SU-DHL-6 (cell line): ENCODE results near the gene KRTAP12-3.

Source experiments
- EZH2phosphoT487 ChIP-seq: fragments of 200-600 bp; sonication (generic), shearing (Covaris generic); conservative IDR thresholded peaks from 2 replicates; pipeline ENCODE4 v1.6.1; 2018; ENCODE audit warnings: mild to moderate bottlenecking, antibody characterized with exemption, low read length, moderate library complexity, mixed read lengths
- TF ChIP-seq, protein P1 (sequence below): fragments of 200-600 bp; sonication (generic); IDR thresholded peaks from one replicate; pipeline ENCODE4 v1.5.1; 2017; ENCODE audit warnings: antibody characterized with exemption, mild to moderate bottlenecking, low read length, moderate library complexity; ENCODE audit not compliant: insufficient read depth, poor library complexity, severe bottlenecking

GRCh38 chr21:44644878-44645277 lies 12.9 kb upstream of the KRTAP12-3 start:
- no peak for TF ChIP-seq EZH2phosphoT487
- TF ChIP-seq, protein P1, sequence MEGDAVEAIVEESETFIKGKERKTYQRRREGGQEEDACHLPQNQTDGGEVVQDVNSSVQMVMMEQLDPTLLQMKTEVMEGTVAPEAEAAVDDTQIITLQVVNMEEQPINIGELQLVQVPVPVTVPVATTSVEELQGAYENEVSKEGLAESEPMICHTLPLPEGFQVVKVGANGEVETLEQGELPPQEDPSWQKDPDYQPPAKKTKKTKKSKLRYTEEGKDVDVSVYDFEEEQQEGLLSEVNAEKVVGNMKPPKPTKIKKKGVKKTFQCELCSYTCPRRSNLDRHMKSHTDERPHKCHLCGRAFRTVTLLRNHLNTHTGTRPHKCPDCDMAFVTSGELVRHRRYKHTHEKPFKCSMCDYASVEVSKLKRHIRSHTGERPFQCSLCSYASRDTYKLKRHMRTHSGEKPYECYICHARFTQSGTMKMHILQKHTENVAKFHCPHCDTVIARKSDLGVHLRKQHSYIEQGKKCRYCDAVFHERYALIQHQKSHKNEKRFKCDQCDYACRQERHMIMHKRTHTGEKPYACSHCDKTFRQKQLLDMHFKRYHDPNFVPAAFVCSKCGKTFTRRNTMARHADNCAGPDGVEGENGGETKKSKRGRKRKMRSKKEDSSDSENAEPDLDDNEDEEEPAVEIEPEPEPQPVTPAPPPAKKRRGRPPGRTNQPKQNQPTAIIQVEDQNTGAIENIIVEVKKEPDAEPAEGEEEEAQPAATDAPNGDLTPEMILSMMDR, result no peak
